Lung (tissue), 12 donors: Measurements from ENCODE around the gene CNTNAP5. TPM values are rescaled to one million over a fixed set of nuclear protein-coding genes. Genes with fewer than 3 reads are reported as not detected.
A peak's percentile ranks its signal among the peaks of the same experiment; 100 is the strongest.

Experiments used
- ATAC-seq: fragments of 200-7000 bp; cut with Tn5 transposase; one replicate; pipeline ENCODE4 v1.9.1; 2020; ENCODE audit warnings: moderate number of reproducible peaks; ENCODE audit not compliant: insufficient read depth, low FRiP score
- DNase-seq, 3 donors: peaks; one replicate each; pipeline ENCODE4 v3.0.0-alpha.2; 2013 to 2017
- H3K27ac ChIP-seq, 2 donors: one replicate each; pipeline ENCODE4 v1.5.1; 2013; ENCODE audit warnings: mild to moderate bottlenecking in 2 of 2, moderate library complexity in 2 of 2, control low read depth in 1 of 2, inconsistent platforms in 1 of 2, low read depth in 1 of 2, low read length in 1 of 2
- H3K27me3 ChIP-seq, 3 donors: one replicate each; pipeline ENCODE4 v1.5.1; 2013; ENCODE audit warnings: low read length in 2 of 3; ENCODE audit not compliant: control insufficient read depth in 3 of 3, insufficient read depth in 3 of 3
- H3K36me3 ChIP-seq, 4 donors: one replicate each; pipeline ENCODE4 v1.5.1; 2013; ENCODE audit warnings: low read length in 4 of 4, mild to moderate bottlenecking in 1 of 4, moderate library complexity in 1 of 4; ENCODE audit not compliant: control insufficient read depth in 4 of 4, insufficient read depth in 4 of 4
- H3K4me1 ChIP-seq, 5 donors: one replicate each; pipeline ENCODE4 v1.5.1; 2013; ENCODE audit warnings: low read length in 5 of 5, mild to moderate bottlenecking in 2 of 5, moderate library complexity in 1 of 5; ENCODE audit not compliant: control insufficient read depth in 5 of 5, insufficient read depth in 5 of 5
- H3K4me3 ChIP-seq: one replicate; pipeline ENCODE4 v1.5.1; 2013; ENCODE audit warnings: mild to moderate bottlenecking, control low read depth, moderate library complexity
- H3K9ac ChIP-seq, 2 donors: one replicate each; pipeline ENCODE4 v1.5.1; 2013; ENCODE audit warnings: low read length in 2 of 2, control low read depth in 1 of 2; ENCODE audit not compliant: insufficient read depth in 1 of 2
- H3K9me3 ChIP-seq, 4 donors: one replicate each; pipeline ENCODE4 v1.5.1; 2013; ENCODE audit warnings: low read length in 3 of 4, mild to moderate bottlenecking in 1 of 4, moderate library complexity in 1 of 4; ENCODE audit not compliant: control insufficient read depth in 4 of 4, insufficient read depth in 3 of 4
- WGBS, 2 donors: extraction: QIAGEN DNeasy Blood & Tissue Kit; methylation state at CpG; one replicate each; pipeline ENCODE4 v1.1.7; 2013; 5-methylcytosine and 5-hydroxymethylcytosine counted together
- polyA plus RNA-seq, 2 donors: library from polyadenylated mRNA; stranded (reverse); fragments of 200-250 nt; gene quantifications; one replicate each; pipeline ENCODE4 v1.2.1, GENCODE V29; 2013
- total RNA-seq, 2 donors: library from RNA; depleted of rRNA in 1 of 2; stranded (reverse); fragments of >200 nt in 1 of 2; gene quantifications; one replicate each; pipeline ENCODE4 v1.2.1, GENCODE V29; 2014 to 2021
- TF ChIP-seq, protein P1 (sequence below): IDR thresholded peaks from 2 replicates; pipeline ENCODE4 v1.5.1; 2012; ENCODE audit warnings: mild to moderate bottlenecking; ENCODE audit errors: control extremely low read depth, extremely low read depth
- donor health status: control.
- donor health status: control.
- donor health status: Bipolar disorder and iron deficiency.
- donor health status: healthy.
- donor health status: DM: yes; HTN: yes; CAD: no.

The CNTNAP5 gene
- total and polyA plus RNA-seq, 4 donors, result 0.03 to 0.06 TPM; not detected in 2

DNA sequence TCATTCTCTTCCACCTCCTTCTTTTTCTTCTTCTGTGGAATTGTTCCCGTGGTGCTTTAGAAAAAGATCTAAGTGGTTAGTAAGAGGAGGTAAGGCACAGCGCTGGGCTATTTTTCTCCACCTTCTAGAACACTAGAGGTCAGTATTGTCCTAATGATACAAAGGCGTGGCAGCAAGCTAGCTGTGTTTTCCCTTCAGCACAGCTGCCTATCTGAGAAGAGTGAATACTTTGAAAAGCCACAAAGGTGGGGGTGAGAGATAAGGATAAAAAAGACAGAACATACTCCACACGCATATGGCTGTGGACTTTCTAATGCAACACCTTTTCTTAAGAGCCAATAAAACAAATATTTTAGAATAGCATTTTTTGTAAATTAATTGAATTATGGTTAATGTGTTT, 2.1 kb downstream of the CNTNAP5 start:
- Histone ChIP-seq H3K4me3 (no peak overlapping the region), H3K27me3 (peaks cover 9 to 21% (median 17%) of the 10 kb centered on the region in 3 donors), H3K36me3 (no peaks in the 10 kb centered on the region), H3K4me1 (peaks cover 0 to 11% (median 0%) of the 10 kb centered on the region in 5 donors), H3K9ac (no peak overlapping the region), H3K9me3 (peaks cover 0 to 2% (median 0%) of the 10 kb centered on the region in 4 donors), H3K27ac (no peak overlapping the region)
- peak; percentile 25 to 76 (median 69) for DNase-seq
- 1% methylated on average over 4 of the region's 4 CpGs for WGBS, 2 donors
- TF ChIP-seq, protein P1, sequence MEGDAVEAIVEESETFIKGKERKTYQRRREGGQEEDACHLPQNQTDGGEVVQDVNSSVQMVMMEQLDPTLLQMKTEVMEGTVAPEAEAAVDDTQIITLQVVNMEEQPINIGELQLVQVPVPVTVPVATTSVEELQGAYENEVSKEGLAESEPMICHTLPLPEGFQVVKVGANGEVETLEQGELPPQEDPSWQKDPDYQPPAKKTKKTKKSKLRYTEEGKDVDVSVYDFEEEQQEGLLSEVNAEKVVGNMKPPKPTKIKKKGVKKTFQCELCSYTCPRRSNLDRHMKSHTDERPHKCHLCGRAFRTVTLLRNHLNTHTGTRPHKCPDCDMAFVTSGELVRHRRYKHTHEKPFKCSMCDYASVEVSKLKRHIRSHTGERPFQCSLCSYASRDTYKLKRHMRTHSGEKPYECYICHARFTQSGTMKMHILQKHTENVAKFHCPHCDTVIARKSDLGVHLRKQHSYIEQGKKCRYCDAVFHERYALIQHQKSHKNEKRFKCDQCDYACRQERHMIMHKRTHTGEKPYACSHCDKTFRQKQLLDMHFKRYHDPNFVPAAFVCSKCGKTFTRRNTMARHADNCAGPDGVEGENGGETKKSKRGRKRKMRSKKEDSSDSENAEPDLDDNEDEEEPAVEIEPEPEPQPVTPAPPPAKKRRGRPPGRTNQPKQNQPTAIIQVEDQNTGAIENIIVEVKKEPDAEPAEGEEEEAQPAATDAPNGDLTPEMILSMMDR, result no peak
- no peak for ATAC-seq

DNA sequence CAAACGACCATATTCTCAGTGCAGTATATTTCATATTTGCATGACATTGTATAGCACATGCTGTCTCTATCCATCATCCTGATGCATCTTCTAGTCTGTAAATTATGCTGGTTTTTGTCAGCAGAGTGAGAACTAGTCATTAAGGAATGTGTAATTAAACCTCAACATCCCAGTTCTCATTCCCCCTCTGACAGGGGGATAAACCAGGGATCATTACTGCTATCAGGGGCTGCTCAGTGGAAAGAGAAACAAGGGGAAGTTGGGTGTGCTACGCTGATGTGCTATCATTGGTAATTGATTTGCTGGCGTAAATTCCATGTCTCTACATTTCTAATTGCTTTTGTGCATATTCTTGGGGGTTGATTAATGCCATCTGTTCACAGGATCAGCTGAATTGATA, 7.7 kb downstream of the CNTNAP5 start:
- TF ChIP-seq, protein P1, result no peak
- 71 to 72% methylated on average over 3 of the region's 3 CpGs for WGBS, 2 donors
- no peak overlapping the region for H3K9ac ChIP-seq

GRCh38 chr2:124034265-124034664, 9.2 kb downstream of the CNTNAP5 start:
- 65 to 67% methylated on average over 2 of the region's 2 CpGs for WGBS, 2 donors

More for the DNA sequence above, 7.7 kb downstream of the CNTNAP5 start:
- ATAC-seq (no peak), DNase-seq (no peak)
- H3K4me3 ChIP-seq, result no peak overlapping the region
- H3K9me3 ChIP-seq, result no peaks in the 10 kb centered on the region
- no peak overlapping the region for H3K27ac ChIP-seq
- H3K36me3 ChIP-seq, result no peaks in the 10 kb centered on the region
- H3K4me1 ChIP-seq, result no peaks in the 10 kb centered on the region
- no peaks in the 10 kb centered on the region for H3K27me3 ChIP-seq

More at GRCh38 chr2:124034265-124034664, 9.2 kb downstream of the CNTNAP5 start:
- Histone ChIP-seq H3K27ac (no peak overlapping the region), H3K9me3 (peaks cover 0 to 2% (median 0%) of the 10 kb centered on the region in 4 donors), H3K27me3 (no peaks in the 10 kb centered on the region), H3K4me3 (no peak overlapping the region), H3K36me3 (no peaks in the 10 kb centered on the region), H3K4me1 (no peaks in the 10 kb centered on the region), H3K9ac (no peak overlapping the region)
- DNase-seq (no peak), ATAC-seq (no peak)
- TF ChIP-seq, protein P1, result no peak
